H9 (cell line): ENCODE measurements around the gene IGSF22. TPM values are rescaled to one million over a fixed set of nuclear protein-coding genes. Genes with fewer than 3 reads are reported as not detected.

Experiments used
- DNase-seq: peaks from one replicate; pipeline ENCODE4 v3.0.0-alpha.2; 2017
- H2AFZ ChIP-seq: one replicate; pipeline ENCODE4 v1.6.1; 2013; ENCODE audit warnings: mild to moderate bottlenecking, low read length, control low read depth, moderate library complexity
- H2AK5ac ChIP-seq: 2 replicates; pipeline ENCODE4 v1.6.1; 2013; ENCODE audit warnings: low read length, control low read depth, mixed read lengths; ENCODE audit not compliant: insufficient read length
- H2BK120ac ChIP-seq: one replicate; pipeline ENCODE4 v1.6.1; 2013; ENCODE audit warnings: low read depth, mild to moderate bottlenecking, low read length, control low read depth, inconsistent platforms; ENCODE audit not compliant: poor library complexity, severe bottlenecking
- H2BK12ac ChIP-seq: 2 replicates; pipeline ENCODE4 v1.6.1; 2013; ENCODE audit warnings: low read length, control low read depth, mixed read lengths, low read depth; ENCODE audit not compliant: insufficient read length
- H2BK15ac ChIP-seq: 2 replicates; pipeline ENCODE4 v1.6.1; 2013; ENCODE audit warnings: low read depth, low read length, control low read depth
- H2BK20ac ChIP-seq: one replicate; pipeline ENCODE4 v1.6.1; 2013; ENCODE audit warnings: low read depth, mild to moderate bottlenecking, low read length, control low read depth, inconsistent platforms; ENCODE audit not compliant: poor library complexity, severe bottlenecking
- H2BK5ac ChIP-seq: 2 replicates; pipeline ENCODE4 v1.6.1; 2013; ENCODE audit warnings: low read length, control low read depth, mixed read lengths; ENCODE audit not compliant: insufficient read length
- H3K14ac ChIP-seq: 2 replicates; pipeline ENCODE4 v1.6.1; 2013; ENCODE audit warnings: low read length, control low read depth; ENCODE audit not compliant: insufficient read depth
- H3K18ac ChIP-seq: 2 replicates; pipeline ENCODE4 v1.6.1; 2013; ENCODE audit warnings: low read depth, mild to moderate bottlenecking, mixed read lengths, low read length, control low read depth; ENCODE audit not compliant: insufficient read length
- H3K23ac ChIP-seq: 2 replicates; pipeline ENCODE4 v1.6.1; 2013; ENCODE audit warnings: low read length, control low read depth, mixed read lengths, low read depth; ENCODE audit not compliant: insufficient read length
- H3K23me2 ChIP-seq: 2 replicates; pipeline ENCODE4 v1.6.1; 2013; ENCODE audit warnings: low read depth, mild to moderate bottlenecking, mixed read lengths, low read length, control low read depth; ENCODE audit not compliant: insufficient read length, poor library complexity, severe bottlenecking
- H3K27ac ChIP-seq: 2 replicates; pipeline ENCODE4 v1.5.1; 2013; ENCODE audit warnings: low read length, control low read depth, mixed read lengths, low read depth; ENCODE audit not compliant: insufficient read length
- H3K27me3 ChIP-seq: 2 replicates; pipeline ENCODE4 v1.6.1; 2013; ENCODE audit warnings: low read length, control low read depth, inconsistent platforms; ENCODE audit not compliant: insufficient read depth
- H3K4ac ChIP-seq: 2 replicates; pipeline ENCODE4 v1.6.1; 2013; ENCODE audit warnings: low read depth, mild to moderate bottlenecking, control low read depth, inconsistent platforms, low read length, moderate library complexity
- H3K4me1 ChIP-seq: 2 replicates; pipeline ENCODE4 v1.6.1; 2013; ENCODE audit warnings: low read length, control low read depth, inconsistent platforms; ENCODE audit not compliant: insufficient read depth
- H3K4me2 ChIP-seq: 2 replicates; pipeline ENCODE4 v1.6.1; 2013; ENCODE audit warnings: low read length, control low read depth, mixed read lengths; ENCODE audit not compliant: insufficient read length, insufficient read depth
- H3K56ac ChIP-seq: 2 replicates; pipeline ENCODE4 v1.6.1; 2013; ENCODE audit warnings: low read depth, mild to moderate bottlenecking, mixed read lengths, low read length, control low read depth; ENCODE audit not compliant: insufficient read length
- H3K79me1 ChIP-seq: 2 replicates; pipeline ENCODE4 v1.6.1; 2013; ENCODE audit warnings: low read depth, mild to moderate bottlenecking, moderate library complexity, low read length, control low read depth, inconsistent platforms; ENCODE audit not compliant: insufficient read depth, poor library complexity, severe bottlenecking
- H3K79me2 ChIP-seq: 2 replicates; pipeline ENCODE4 v1.6.1; 2013; ENCODE audit warnings: low read length, control low read depth, inconsistent platforms; ENCODE audit not compliant: insufficient read depth
- H3K9ac ChIP-seq: 2 replicates; pipeline ENCODE4 v1.6.1; 2013; ENCODE audit warnings: low read length, control low read depth, mixed read lengths; ENCODE audit not compliant: insufficient read length; ENCODE audit errors: extremely low read depth
- H3K9me3 ChIP-seq: one replicate; pipeline ENCODE4 v1.6.1; 2013; ENCODE audit warnings: low read depth, low read length, inconsistent platforms; ENCODE audit not compliant: control insufficient read depth
- H3T11ph ChIP-seq: one replicate; pipeline ENCODE4 v1.6.1; 2013; ENCODE audit warnings: mild to moderate bottlenecking, low read length, control low read depth, inconsistent platforms
- H4K20me1 ChIP-seq: one replicate; pipeline ENCODE4 v1.6.1; 2013; ENCODE audit not compliant: control insufficient read depth, insufficient read length, insufficient read depth
- H4K5ac ChIP-seq: 2 replicates; pipeline ENCODE4 v1.6.1; 2013; ENCODE audit warnings: low read depth, mild to moderate bottlenecking, mixed read lengths, low read length, control low read depth; ENCODE audit not compliant: insufficient read length
- H4K8ac ChIP-seq: replicated peaks from 2 replicates; pipeline ENCODE4 v1.6.1; 2013; ENCODE audit warnings: low read length, control low read depth, mixed read lengths, low read depth; ENCODE audit not compliant: insufficient read length
- H4K91ac ChIP-seq: 2 replicates; pipeline ENCODE4 v1.6.1; 2013; ENCODE audit warnings: low read depth, mild to moderate bottlenecking, moderate library complexity, mixed read lengths, low read length, control low read depth; ENCODE audit not compliant: insufficient read length
- H3K27ac Mint-ChIP-seq, 3 experiments: 2 replicates in 2 of 3; 3 replicates in 1 of 3; pipeline ENCODE4 v1.8.0; 2020 to 2021; ENCODE audit warnings: mixed read lengths in 3 of 3, mild to moderate bottlenecking in 1 of 3, moderate library complexity in 1 of 3
- H3K27me3 Mint-ChIP-seq: 2 replicates; pipeline ENCODE4 v1.8.0; 2021; ENCODE audit warnings: low read depth, mild to moderate bottlenecking, moderate library complexity, mixed read lengths
- H3K36me3 Mint-ChIP-seq, 3 experiments: 2 replicates in 2 of 3; 3 replicates in 1 of 3; pipeline ENCODE4 v1.8.0; 2020 to 2021; ENCODE audit warnings: low read depth in 3 of 3, mixed read lengths in 3 of 3; ENCODE audit not compliant: insufficient read depth in 1 of 3
- H3K4me1 Mint-ChIP-seq, 2 experiments: 2 replicates each; pipeline ENCODE4 v1.8.0; 2020; ENCODE audit warnings: mixed read lengths in 2 of 2
- H3K4me3 Mint-ChIP-seq, 2 experiments: 2 replicates in 1 of 2; 3 replicates in 1 of 2; pipeline ENCODE4 v1.8.0; 2020 to 2021; ENCODE audit warnings: mild to moderate bottlenecking in 2 of 2, mixed read lengths in 2 of 2, moderate library complexity in 1 of 2
- H3K9me3 Mint-ChIP-seq, 2 experiments: 2 replicates in 1 of 2; 3 replicates in 1 of 2; pipeline ENCODE4 v1.8.0; 2020; ENCODE audit warnings: mild to moderate bottlenecking in 2 of 2, mixed read lengths in 2 of 2, moderate library complexity in 1 of 2
- WGBS: extraction: QIAGEN DNeasy Blood & Tissue Kit; methylation state at CpG from one replicate; pipeline ENCODE4 v1.1.7; 2013; ENCODE audit warnings: missing lambda C conversion rate, low lambda C conversion rate, mixed read lengths; ENCODE audit not compliant: insufficient read length; ENCODE audit errors: extremely low coverage; 5-methylcytosine and 5-hydroxymethylcytosine counted together
- total RNA-seq: library from RNA; stranded (reverse); gene quantifications from 2 replicates; pipeline ENCODE4 v1.2.1, GENCODE V29; 2021
- TF ChIP-seq, protein P1 (sequence below): fragments of 200-600 bp; sonication (generic); conservative IDR thresholded peaks from 3 replicates; pipeline ENCODE4 v1.8.0; 2021; ENCODE audit warnings: antibody characterized with exemption, mild to moderate bottlenecking

IGSF22 gene
- total RNA-seq, 1 experiment from 2014 or later, result 0.35 TPM

DNA sequence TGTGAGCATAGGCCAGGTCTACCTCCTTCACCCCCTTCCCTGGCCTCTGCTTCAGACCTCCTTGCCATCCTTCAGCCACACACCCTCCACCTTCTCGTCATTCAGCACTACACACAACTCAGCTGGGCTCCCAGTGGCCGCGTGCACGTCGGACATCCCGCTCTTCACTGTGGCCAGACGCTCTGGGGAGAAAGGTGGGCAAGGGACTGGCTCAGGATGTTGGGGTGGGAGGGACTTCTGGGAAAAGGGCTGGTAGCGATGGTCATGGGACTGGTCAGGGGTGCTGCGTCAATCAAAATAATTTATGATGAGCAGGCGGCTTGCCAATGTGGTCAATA lies 11.6 kb downstream of the IGSF22 start:
- no peaks in the 10 kb centered on the region for H3K23me2 ChIP-seq
- H3K4me1 Mint-ChIP-seq, result no peaks in the 10 kb centered on the region
- no CpG with 5 or more reads among the region's 10 CpGs for WGBS
- H4K20me1 ChIP-seq, result no peaks in the 10 kb centered on the region
- no peak overlapping the region for H3K23ac ChIP-seq
- H2BK5ac ChIP-seq, result no peak overlapping the region
- H2AFZ ChIP-seq, result no peak overlapping the region
- no peak overlapping the region for H3K4me3 Mint-ChIP-seq
- H4K5ac ChIP-seq, result no peak overlapping the region
- no peaks in the 10 kb centered on the region for H3K9me3 ChIP-seq
- no peaks in the 10 kb centered on the region for H3K9me3 Mint-ChIP-seq
- H3T11ph ChIP-seq, result no peak overlapping the region
- no peak overlapping the region for H4K91ac ChIP-seq
- H3K27me3 ChIP-seq, result peaks cover 3% of the 10 kb centered on the region; the same call in 1 of the 2 replicates
- no peaks in the 10 kb centered on the region for H3K79me1 ChIP-seq
- H4K8ac ChIP-seq, result no peak overlapping the region
- no peaks in the 10 kb centered on the region for H3K4me1 ChIP-seq
- TF ChIP-seq, protein P1, sequence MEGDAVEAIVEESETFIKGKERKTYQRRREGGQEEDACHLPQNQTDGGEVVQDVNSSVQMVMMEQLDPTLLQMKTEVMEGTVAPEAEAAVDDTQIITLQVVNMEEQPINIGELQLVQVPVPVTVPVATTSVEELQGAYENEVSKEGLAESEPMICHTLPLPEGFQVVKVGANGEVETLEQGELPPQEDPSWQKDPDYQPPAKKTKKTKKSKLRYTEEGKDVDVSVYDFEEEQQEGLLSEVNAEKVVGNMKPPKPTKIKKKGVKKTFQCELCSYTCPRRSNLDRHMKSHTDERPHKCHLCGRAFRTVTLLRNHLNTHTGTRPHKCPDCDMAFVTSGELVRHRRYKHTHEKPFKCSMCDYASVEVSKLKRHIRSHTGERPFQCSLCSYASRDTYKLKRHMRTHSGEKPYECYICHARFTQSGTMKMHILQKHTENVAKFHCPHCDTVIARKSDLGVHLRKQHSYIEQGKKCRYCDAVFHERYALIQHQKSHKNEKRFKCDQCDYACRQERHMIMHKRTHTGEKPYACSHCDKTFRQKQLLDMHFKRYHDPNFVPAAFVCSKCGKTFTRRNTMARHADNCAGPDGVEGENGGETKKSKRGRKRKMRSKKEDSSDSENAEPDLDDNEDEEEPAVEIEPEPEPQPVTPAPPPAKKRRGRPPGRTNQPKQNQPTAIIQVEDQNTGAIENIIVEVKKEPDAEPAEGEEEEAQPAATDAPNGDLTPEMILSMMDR, result no peak
- no peak overlapping the region for H3K27ac ChIP-seq
- H3K56ac ChIP-seq, result no peak overlapping the region
- H2BK15ac ChIP-seq, result no peak overlapping the region
- H3K27me3 Mint-ChIP-seq, result peaks cover 57% of the 10 kb centered on the region
- no peak overlapping the region for H2BK120ac ChIP-seq
- no peak overlapping the region for H2BK20ac ChIP-seq
- H3K9ac ChIP-seq, result no peak overlapping the region
- no peak overlapping the region; a peak in 1 of 7 replicates for H3K27ac Mint-ChIP-seq
- H3K36me3 Mint-ChIP-seq, result no peaks in the 10 kb centered on the region
- H3K18ac ChIP-seq, result no peak overlapping the region
- no peaks in the 10 kb centered on the region for H3K79me2 ChIP-seq
- H3K4me2 ChIP-seq, result no peak overlapping the region
- H2AK5ac ChIP-seq, result no peak overlapping the region
- H2BK12ac ChIP-seq, result no peak overlapping the region
- no peak overlapping the region for H3K14ac ChIP-seq
- H3K4ac ChIP-seq, result no peak overlapping the region
- DNase-seq, result no peak
